Measurements from ENCODE around the gene CBX4.

The CBX4 gene

GRCh38 chr17:79841369-79842135 is 2.3 kb upstream of the CBX4 start:
- no peak for DNase-seq

GRCh38 chr17:79840989-79841286 is 1.7 kb upstream of the CBX4 start:
- DNase-seq = no peak

GRCh38 chr17:79840269-79840988 is 1.2 kb upstream of the CBX4 start:
- DNase-seq = no peak

- no peak for DNase-seq
These were observed 542 bp downstream of the CBX4 start for GRCh38 chr17:79838522-79839274.

GRCh38 chr17:79837888-79838521 is 1.2 kb downstream of the CBX4 start:
- no peak for DNase-seq

GRCh38 chr17:79836972-79837887 is 2.0 kb downstream of the CBX4 start:
- DNase-seq = no peak

- DNase-seq = no peak
These were observed 2.7 kb downstream of the CBX4 start for GRCh38 chr17:79836510-79836971.

- DNase-seq = peak; percentile 60
These were observed 3.2 kb downstream of the CBX4 start for GRCh38 chr17:79835953-79836509.

GRCh38 chr17:79835470-79835899 is 3.8 kb downstream of the CBX4 start:
- no peak for DNase-seq

GRCh38 chr17:79834565-79835469 is 4.4 kb downstream of the CBX4 start:
- no peak for DNase-seq

- DNase-seq = no peak
These were observed 5.3 kb downstream of the CBX4 start for GRCh38 chr17:79833744-79834564.

GRCh38 chr17:79833110-79833450 is 6.2 kb downstream of the CBX4 start:
- DNase-seq = no peak

GRCh38 chr17:79832218-79833109 is 6.8 kb downstream of the CBX4 start:
- no peak for DNase-seq

- no peak for DNase-seq
These were observed 7.7 kb downstream of the CBX4 start for GRCh38 chr17:79831265-79832217.

GRCh38 chr17:79830763-79831264 is 8.4 kb downstream of the CBX4 start:
- no peak for DNase-seq

- no peak for DNase-seq
These were observed 8.9 kb downstream of the CBX4 start for GRCh38 chr17:79830303-79830702.

- no peak for DNase-seq
These were observed 9.8 kb downstream of the CBX4 start for GRCh38 chr17:79829457-79829856.
